MV-4-11 (cell line): Measurements from ENCODE around the gene OR51A7.

Source experiments
- DNase-seq: peaks from one replicate; lab custom pipeline; 2025; lab: John Stamatoyannopoulos, UW

The OR51A7 gene

GRCh38 chr11:4957396-4957795 lies 53.8 kb downstream of the OR51A7 start:
- no peak for DNase-seq
